CD1c-positive myeloid dendritic cell (primary cell): ENCODE results near the gene LHPP.

Experiments
- DNase-seq: peaks from one replicate; pipeline ENCODE4 v3.0.0-alpha.2; 2016; ENCODE audit errors: extremely low spot score

LHPP gene

DNA sequence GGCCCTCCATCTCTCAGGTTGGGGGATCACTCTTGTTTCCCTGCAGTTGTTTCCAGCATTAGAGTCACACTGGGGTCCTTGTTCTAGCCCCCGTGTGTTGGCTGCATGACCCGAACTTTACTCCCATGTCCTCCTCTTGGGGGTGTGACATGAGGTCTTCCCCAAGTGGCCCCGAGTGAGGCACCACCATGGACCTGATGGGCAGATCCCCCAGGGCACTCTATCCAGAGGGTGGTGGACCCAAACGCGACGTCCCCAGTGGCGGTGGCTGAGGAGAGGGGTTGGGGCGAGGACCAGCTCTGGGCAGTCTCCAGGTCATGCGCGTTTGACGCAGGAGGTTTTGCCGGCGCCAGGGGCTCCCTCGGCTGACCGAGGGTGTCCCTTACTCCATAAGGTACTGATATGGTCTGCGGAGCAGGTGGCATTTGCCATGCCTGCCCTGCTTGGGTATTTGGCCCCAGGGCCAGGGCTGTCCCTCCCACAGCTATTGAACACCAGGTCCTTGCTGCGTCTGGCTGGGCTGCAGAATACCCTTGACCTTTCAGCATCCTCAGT, 131.9 kb downstream of the LHPP start:
- DNase-seq: no peak

DNA sequence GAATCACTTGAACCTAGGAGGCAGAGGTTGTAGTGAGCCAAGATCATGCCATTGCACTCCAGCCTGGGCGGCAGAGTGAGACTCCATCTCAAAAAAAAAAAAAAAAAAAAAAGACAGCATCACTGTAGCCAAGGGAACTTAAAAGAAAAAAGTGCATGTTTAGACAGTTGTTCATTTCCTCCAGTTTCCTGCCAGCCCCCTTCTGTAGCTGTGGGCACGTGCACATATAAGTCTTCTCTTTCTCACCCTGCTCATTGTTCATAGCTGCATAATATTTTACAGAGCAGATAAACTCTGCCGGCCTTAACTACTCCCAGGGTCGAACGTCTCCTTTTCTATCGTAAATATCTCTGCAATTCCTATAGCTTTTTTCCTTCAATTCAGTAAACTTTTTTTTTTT, 132.6 kb downstream of the LHPP start:
- no peak for DNase-seq

DNA sequence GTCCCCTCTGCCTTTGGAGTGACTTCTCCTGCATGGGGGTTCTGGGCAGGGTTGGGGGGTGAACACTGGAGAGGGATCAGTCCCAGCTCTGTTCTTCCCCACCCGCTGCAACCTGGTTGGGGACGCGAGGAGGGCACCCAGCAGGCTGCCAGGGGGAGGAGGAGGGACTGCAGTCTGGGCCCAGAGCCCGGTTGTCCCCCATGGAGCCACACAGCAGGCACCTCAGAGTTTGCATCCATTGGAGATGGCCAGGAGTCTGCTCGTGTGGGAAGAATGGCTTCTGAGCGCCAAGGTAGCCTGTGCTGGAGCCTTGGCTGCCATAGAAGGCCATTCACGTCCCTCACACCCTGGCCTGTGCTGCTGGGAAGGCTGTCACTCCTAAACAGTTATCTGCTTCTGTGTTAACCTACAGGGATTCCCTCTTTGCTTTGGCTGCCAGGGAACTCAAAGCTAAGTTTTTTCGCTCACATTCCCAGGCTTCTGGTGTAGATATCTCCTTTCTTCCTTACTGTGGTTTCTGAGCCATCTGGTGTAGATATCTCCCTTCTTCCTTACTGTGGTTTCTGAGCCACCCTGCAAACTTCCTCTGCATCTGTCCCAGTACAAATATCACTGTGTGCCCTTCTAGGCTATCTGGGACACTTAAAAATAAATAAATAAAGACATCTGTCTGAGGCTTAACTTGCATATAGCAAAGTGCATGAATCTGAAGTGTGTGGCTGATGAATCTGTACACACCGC, 133.7 kb downstream of the LHPP start:
- DNase-seq: no peak

DNA sequence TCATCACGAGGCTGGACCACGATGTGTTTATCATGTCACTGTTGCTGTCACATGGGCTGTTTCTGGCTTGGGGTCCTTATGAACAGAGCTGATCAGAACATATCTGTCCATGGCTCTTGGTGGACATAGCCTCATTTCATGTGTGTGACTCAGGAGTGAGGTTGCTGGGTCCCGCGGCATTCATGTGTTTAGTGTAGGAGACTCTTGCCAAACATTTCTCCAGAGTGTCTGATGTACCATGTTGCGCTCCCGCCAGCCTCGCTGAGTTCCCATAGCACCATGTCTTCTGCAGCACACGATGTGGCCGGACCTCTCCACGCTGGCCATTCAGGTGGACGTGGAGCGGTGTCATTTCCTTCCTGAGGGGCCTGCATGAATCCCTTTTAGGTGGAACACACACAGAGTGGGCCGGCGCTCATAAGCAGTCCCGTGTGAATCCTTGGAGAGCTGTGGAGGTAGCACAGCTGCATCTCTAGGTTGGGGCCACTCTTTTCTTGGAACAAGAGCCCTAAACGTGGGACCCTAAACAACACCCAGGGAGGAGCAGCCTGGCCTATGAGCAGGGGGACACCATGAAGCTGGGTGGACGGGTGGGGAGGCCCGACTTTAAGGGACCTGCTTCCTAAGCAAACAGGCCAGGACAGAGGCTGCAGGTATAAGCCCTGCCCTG, 134.6 kb downstream of the LHPP start:
- DNase-seq: no peak

- DNase-seq: no peak
Observed at GRCh38 chr10:124596962-124597845, 135.6 kb downstream of the LHPP start.

DNA sequence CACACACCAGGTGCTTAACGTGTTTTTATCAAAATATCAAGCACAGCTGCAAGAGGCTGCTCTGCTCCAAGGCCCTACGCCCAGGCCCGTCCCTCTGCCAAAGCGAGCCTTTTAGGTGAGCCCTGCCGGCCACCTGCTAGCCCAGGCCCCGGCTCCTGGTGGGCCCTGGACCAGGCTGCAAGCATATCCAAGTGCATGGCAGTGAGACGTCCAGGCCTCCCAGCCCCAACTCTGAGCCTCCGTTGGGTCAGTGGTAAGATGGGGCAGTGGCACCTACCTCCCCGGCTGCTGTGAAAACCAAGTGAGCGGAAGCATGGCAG, 136.2 kb downstream of the LHPP start:
- no peak for DNase-seq

DNA sequence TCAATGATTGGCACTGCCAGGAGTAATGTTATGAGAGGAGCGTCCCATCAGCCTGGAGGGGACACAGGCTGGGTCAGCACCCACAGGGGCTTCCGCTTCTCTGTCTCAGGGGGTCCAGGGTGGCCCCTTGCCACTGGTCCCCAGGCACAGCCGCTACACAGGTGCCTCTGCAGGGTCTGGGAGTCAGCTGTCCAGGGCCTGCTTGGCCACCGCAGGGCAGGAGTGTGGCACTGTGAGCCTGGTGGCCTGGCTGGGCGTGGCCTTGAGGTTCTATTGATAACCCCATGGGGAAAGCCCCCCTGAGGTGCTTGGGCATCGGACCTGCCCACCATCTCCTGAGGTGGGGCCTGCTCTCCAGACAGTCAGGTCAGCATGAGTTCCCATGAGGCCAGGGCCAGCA, 136.6 kb downstream of the LHPP start:
- DNase-seq: no peak

GRCh38 chr10:124598773-124599587, 137.4 kb downstream of the LHPP start:
- DNase-seq: no peak

DNA sequence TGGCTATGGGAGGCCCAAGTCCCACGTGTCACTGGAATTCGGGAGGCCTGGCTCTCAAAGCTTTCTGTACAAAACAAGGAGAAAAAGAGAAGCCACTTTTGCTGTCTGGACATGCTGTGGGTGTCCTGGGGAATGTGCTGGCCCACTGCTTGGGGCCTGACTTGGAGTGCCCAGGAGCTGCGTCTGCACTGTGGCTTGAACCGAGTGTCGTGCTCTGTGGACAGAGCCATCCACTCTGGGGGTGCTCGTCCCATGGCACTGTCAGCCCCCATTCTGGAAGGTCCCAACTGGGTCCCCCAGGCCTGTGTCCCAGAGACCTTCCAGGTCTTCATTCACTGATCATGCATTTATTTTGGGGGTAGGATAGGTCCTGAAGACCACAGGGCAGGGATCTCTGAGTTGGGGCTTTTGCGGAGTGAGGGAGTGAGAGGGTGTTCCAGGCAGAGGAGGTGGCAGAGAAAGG, 138.0 kb downstream of the LHPP start:
- no peak for DNase-seq

DNA sequence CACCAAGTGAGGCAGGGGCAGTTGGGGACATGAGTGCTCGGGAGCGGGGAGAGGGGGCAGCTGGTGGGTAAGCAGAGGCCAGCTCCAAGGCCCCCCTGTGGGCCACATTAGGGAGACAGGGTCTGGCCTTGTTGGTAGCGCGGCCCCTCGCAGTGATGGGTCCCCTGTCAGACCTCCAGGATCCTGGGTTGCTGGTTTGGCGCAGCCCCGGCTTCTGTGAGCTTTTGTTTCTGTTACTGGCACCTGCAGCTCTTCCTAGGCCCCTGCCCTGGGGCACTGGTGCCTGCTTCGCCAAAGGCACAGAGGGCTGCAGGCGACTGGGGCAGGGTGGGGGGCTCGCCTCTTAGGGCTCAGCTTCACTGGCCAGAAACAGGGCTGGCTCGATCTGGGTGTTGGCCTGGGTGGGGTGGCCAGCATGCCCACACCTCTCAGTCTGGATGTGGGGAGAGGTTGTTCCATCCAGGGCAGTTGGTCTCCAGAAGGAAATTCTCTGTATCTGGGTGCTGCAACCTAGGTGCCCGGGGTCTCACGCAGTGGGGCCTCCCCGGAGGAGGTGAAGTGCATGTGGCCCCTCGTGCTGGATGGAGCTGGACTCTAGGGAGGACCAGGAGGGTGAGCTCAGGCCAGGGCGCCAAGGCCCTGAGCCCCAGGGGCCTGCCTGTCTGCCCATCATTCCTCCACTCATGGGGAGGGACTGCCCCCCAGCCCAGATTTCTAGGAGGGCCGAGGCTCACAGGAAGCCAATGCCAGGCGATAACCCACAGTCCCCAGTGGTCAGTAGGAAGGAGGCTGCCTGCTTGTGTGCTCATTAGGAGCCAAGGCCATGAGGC, 138.6 kb downstream of the LHPP start:
- DNase-seq: no peak

DNA sequence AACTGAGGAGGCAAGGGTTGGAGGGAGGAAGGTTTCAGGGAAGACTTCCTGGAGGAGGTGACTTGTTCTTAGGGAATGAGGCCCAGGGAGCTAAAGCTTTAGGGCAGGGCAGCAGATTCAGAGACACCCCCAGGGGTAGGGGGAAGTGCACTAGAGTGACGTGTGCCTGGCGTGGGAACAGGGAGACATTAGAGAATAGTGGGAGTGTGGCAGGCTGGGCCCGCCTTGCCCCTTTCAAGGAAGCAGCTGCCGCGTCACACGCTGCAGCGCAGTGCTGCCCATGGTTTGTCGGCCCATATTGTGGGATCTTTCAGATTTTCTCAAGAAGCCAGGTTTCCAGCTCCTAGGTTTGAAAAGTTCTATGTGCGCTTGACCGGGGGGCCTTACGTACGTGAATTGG, 139.4 kb downstream of the LHPP start:
- DNase-seq: no peak

- DNase-seq: no peak
Observed at GRCh38 chr10:124601431-124602120, 140.0 kb downstream of the LHPP start.

GRCh38 chr10:124602121-124602561, 140.5 kb downstream of the LHPP start:
- no peak for DNase-seq

DNA sequence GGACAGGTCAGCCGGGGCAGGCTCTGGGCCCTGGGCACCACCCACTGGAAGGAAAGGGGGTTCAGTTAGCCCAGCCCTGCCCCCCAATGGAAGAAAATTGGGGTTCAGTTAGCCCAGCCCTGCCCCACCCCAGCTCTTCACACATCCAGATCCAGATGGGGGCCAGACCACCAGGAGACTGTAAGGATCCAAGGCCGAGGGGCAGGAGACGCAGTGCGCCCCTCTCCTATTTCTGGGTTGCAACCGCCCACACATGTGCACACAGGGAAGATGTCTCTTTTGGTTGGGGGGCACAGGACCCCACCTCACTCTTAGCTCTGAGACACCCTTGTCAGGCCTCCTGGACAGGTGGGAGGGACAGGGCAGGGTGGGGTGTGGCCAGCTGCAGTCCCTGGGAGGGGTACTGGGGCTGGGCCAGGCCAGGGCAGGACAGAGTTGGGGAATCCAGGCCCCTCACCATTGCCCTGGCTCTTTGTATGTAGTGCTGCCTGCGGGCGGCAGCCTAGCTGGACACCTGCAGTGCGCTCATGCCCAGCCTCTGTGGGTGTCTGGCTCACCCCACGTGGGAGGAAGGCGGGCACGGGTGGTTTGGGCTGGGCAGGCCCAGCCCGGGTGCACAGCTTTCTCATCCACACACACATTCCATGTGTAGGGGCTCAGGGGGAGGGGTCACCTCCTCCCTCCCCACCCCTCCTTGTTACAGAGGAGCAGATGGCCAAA, 141.2 kb downstream of the LHPP start:
- DNase-seq: no peak

GRCh38 chr10:124603376-124604213, 142.0 kb downstream of the LHPP start:
- DNase-seq: no peak

GRCh38 chr10:124604214-124605000, 142.8 kb downstream of the LHPP start:
- DNase-seq: no peak

DNA sequence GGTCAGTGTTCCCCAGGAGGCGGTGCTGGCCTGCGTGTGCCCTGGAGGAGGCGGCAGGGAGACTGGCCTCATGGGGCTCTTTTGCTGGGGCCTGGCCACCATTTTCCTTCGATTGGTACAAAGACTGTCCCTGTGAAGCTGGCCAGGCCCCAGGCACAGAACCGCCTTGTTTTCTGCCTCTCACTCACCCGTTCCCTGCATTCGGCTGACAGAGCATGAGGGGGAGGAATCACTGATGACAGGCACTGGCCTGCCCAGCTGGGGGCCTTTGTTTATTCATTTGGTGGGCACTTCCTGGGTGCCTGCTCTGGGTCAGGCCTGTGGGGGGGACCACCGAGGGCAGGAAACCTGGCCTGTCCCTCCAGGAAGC, 143.4 kb downstream of the LHPP start:
- DNase-seq: no peak

DNA sequence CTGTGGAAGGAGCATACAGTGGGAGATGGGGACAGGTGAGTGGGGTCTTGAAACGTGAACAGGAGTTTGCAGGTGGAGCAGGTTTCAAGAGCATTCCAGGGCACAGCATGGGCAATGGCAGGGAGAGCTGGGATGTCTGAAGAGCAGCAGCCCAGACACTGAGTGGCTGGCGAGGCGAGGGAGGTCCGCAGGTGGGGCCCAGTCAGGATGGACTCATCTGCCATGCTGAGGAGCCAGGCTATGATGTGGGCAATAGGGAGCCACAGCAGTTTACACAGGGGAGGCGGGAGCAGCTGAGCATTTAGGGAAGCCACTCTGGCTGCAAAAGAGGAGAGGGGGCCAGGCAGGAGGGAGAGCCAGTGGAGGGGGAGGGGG, 143.8 kb downstream of the LHPP start:
- no peak for DNase-seq
